ENCODE results near the gene SLC25A6.
"Not testable (repeated sequence)": the region's sequence is repeated elsewhere in the genome, so short reads cannot be mapped to it uniquely, and the experiment has no call there.

SLC25A6 gene

GRCh38 chrX:1386338-1387127, 5.4 kb downstream of the SLC25A6 start:
- H3K27ac ChIP-seq (ENCODE audit: low read depth, low read length) = no peak overlapping the region
- H3K9me3 ChIP-seq (ENCODE audit: low read length) = no peaks in the 10 kb centered on the region
- H3K4me3 ChIP-seq (ENCODE audit: low read depth in 1 of 2, low read length in 2 of 2) = no peak overlapping the region
- H3K36me3 ChIP-seq (ENCODE audit: insufficient read depth, low read length) = peaks cover 68% of the 10 kb centered on the region
- H3K27me3 ChIP-seq (ENCODE audit: control insufficient read depth in 1 of 2, insufficient read depth in 2 of 2, low read length in 2 of 2) = no peaks in the 10 kb centered on the region
- H3K9ac ChIP-seq (ENCODE audit: low read length) = no peak overlapping the region
- H3K4me1 ChIP-seq (ENCODE audit: insufficient read depth, low read length) = peaks cover 31% of the 10 kb centered on the region

- Histone ChIP-seq H3K27ac (ENCODE audit: low read depth, low read length) (no peak overlapping the region), H3K4me3 (ENCODE audit: low read depth in 1 of 2, low read length in 2 of 2) (no peak overlapping the region), H3K9ac (ENCODE audit: low read length) (no peak overlapping the region), H3K27me3 (ENCODE audit: control insufficient read depth in 1 of 2, insufficient read depth in 2 of 2, low read length in 2 of 2) (no peaks in the 10 kb centered on the region), H3K4me1 (ENCODE audit: insufficient read depth, low read length) (peaks cover 24% of the 10 kb centered on the region), H3K36me3 (ENCODE audit: insufficient read depth, low read length) (peaks cover 64% of the 10 kb centered on the region), H3K9me3 (ENCODE audit: low read length) (no peaks in the 10 kb centered on the region)
Measured at GRCh38 chrX:1385253-1386223, 6.4 kb downstream of the SLC25A6 start.

- Histone ChIP-seq H3K27ac (ENCODE audit: low read depth, low read length) (no peak overlapping the region), H3K4me3 (ENCODE audit: low read depth in 1 of 2, low read length in 2 of 2) (no peak overlapping the region), H3K9ac (ENCODE audit: low read length) (no peak overlapping the region), H3K9me3 (ENCODE audit: low read length) (no peaks in the 10 kb centered on the region), H3K4me1 (ENCODE audit: insufficient read depth, low read length) (peaks cover 17% of the 10 kb centered on the region), H3K27me3 (ENCODE audit: control insufficient read depth in 1 of 2, insufficient read depth in 2 of 2, low read length in 2 of 2) (no peaks in the 10 kb centered on the region), H3K36me3 (ENCODE audit: insufficient read depth, low read length) (peaks cover 56% of the 10 kb centered on the region)
Measured at GRCh38 chrX:1384658-1385252, 7.2 kb downstream of the SLC25A6 start.

- Histone ChIP-seq H3K4me1 (ENCODE audit: insufficient read depth, low read length) (no peaks in the 10 kb centered on the region), H3K27me3 (ENCODE audit: control insufficient read depth in 1 of 2, insufficient read depth in 2 of 2, low read length in 2 of 2) (no peaks in the 10 kb centered on the region), H3K9ac (ENCODE audit: low read length) (no peak overlapping the region), H3K27ac (ENCODE audit: low read depth, low read length) (no peak overlapping the region), H3K4me3 (ENCODE audit: low read depth in 1 of 2, low read length in 2 of 2) (no peak overlapping the region), H3K9me3 (ENCODE audit: low read length) (no peaks in the 10 kb centered on the region), H3K36me3 (ENCODE audit: insufficient read depth, low read length) (peaks cover 16% of the 10 kb centered on the region)
Measured at GRCh38 chrX:1380672-1381233, 11.2 kb downstream of the SLC25A6 start.

GRCh38 chrX:1378306-1378759, 13.6 kb downstream of the SLC25A6 start:
- Histone ChIP-seq H3K36me3 (ENCODE audit: insufficient read depth, low read length) (no peaks in the 10 kb centered on the region), H3K9me3 (ENCODE audit: low read length) (no peaks in the 10 kb centered on the region), H3K4me3 (ENCODE audit: low read depth in 1 of 2, low read length in 2 of 2) (no peak overlapping the region), H3K27me3 (ENCODE audit: control insufficient read depth in 1 of 2, insufficient read depth in 2 of 2, low read length in 2 of 2) (no peaks in the 10 kb centered on the region), H3K4me1 (ENCODE audit: insufficient read depth, low read length) (no peaks in the 10 kb centered on the region), H3K27ac (ENCODE audit: low read depth, low read length) (no peak overlapping the region), H3K9ac (ENCODE audit: low read length) (no peak overlapping the region)

- Histone ChIP-seq H3K9ac (ENCODE audit: low read length) (no peak overlapping the region), H3K27ac (ENCODE audit: low read depth, low read length) (no peak overlapping the region), H3K9me3 (ENCODE audit: low read length) (no peaks in the 10 kb centered on the region), H3K27me3 (ENCODE audit: control insufficient read depth in 1 of 2, insufficient read depth in 2 of 2, low read length in 2 of 2) (no peaks in the 10 kb centered on the region), H3K4me3 (ENCODE audit: low read depth in 1 of 2, low read length in 2 of 2) (no peak overlapping the region), H3K4me1 (ENCODE audit: insufficient read depth, low read length) (no peaks in the 10 kb centered on the region), H3K36me3 (ENCODE audit: insufficient read depth, low read length) (no peaks in the 10 kb centered on the region)
Measured at GRCh38 chrX:1368385-1368698, 23.6 kb downstream of the SLC25A6 start.

GRCh38 chrX:1366363-1366762, 25.6 kb downstream of the SLC25A6 start:
- peaks cover 11% of the 10 kb centered on the region for H3K36me3 ChIP-seq (ENCODE audit: insufficient read depth, low read length)
- not testable (repeated sequence) for H3K27ac ChIP-seq (ENCODE audit: low read depth, low read length); H3K27me3 ChIP-seq (ENCODE audit: control insufficient read depth in 1 of 2, insufficient read depth in 2 of 2, low read length in 2 of 2); H3K9ac ChIP-seq (ENCODE audit: low read length); H3K4me1 ChIP-seq (ENCODE audit: insufficient read depth, low read length); H3K4me3 ChIP-seq (ENCODE audit: low read depth in 1 of 2, low read length in 2 of 2); H3K9me3 ChIP-seq (ENCODE audit: low read length)

GRCh38 chrX:1361910-1362309, 30.0 kb downstream of the SLC25A6 start:
- no peaks in the 10 kb centered on the region for H3K27me3 ChIP-seq (ENCODE audit: control insufficient read depth in 1 of 2, insufficient read depth in 2 of 2, low read length in 2 of 2)
- H3K4me3 ChIP-seq (ENCODE audit: low read depth in 1 of 2, low read length in 2 of 2) = no peak overlapping the region
- no peaks in the 10 kb centered on the region for H3K4me1 ChIP-seq (ENCODE audit: insufficient read depth, low read length)
- peaks cover 21% of the 10 kb centered on the region for H3K36me3 ChIP-seq (ENCODE audit: insufficient read depth, low read length)
- H3K27ac ChIP-seq (ENCODE audit: low read depth, low read length) = no peak overlapping the region
- H3K9ac ChIP-seq (ENCODE audit: low read length) = no peak overlapping the region
- H3K9me3 ChIP-seq (ENCODE audit: low read length) = no peaks in the 10 kb centered on the region

GRCh38 chrX:1361275-1361674, 30.6 kb downstream of the SLC25A6 start:
- Histone ChIP-seq H3K9me3 (ENCODE audit: low read length) (no peaks in the 10 kb centered on the region), H3K36me3 (ENCODE audit: insufficient read depth, low read length) (peaks cover 21% of the 10 kb centered on the region)

GRCh38 chrX:1360171-1360570, 31.7 kb downstream of the SLC25A6 start:
- H3K4me3 ChIP-seq (ENCODE audit: low read depth in 1 of 2, low read length in 2 of 2) = no peak overlapping the region
- H3K27ac ChIP-seq (ENCODE audit: low read depth, low read length) = no peak overlapping the region
- no peak overlapping the region for H3K9ac ChIP-seq (ENCODE audit: low read length)
- H3K36me3 ChIP-seq (ENCODE audit: insufficient read depth, low read length) = peaks cover 21% of the 10 kb centered on the region
- H3K4me1 ChIP-seq (ENCODE audit: insufficient read depth, low read length) = no peaks in the 10 kb centered on the region
- H3K27me3 ChIP-seq (ENCODE audit: control insufficient read depth in 1 of 2, insufficient read depth in 2 of 2, low read length in 2 of 2) = no peaks in the 10 kb centered on the region
- no peaks in the 10 kb centered on the region for H3K9me3 ChIP-seq (ENCODE audit: low read length)

More at GRCh38 chrX:1361275-1361674, 30.6 kb downstream of the SLC25A6 start:
- Histone ChIP-seq H3K27ac (ENCODE audit: low read depth, low read length) (no peak overlapping the region), H3K27me3 (ENCODE audit: control insufficient read depth in 1 of 2, insufficient read depth in 2 of 2, low read length in 2 of 2) (no peaks in the 10 kb centered on the region), H3K4me3 (ENCODE audit: low read depth in 1 of 2, low read length in 2 of 2) (no peak overlapping the region), H3K9ac (ENCODE audit: low read length) (no peak overlapping the region), H3K4me1 (ENCODE audit: insufficient read depth, low read length) (no peaks in the 10 kb centered on the region)

- H3K9ac ChIP-seq (ENCODE audit: low read length) = no peak overlapping the region
- no peaks in the 10 kb centered on the region for H3K4me1 ChIP-seq (ENCODE audit: insufficient read depth, low read length)
- peaks cover 21% of the 10 kb centered on the region for H3K36me3 ChIP-seq (ENCODE audit: insufficient read depth, low read length)
- no peak overlapping the region for H3K4me3 ChIP-seq (ENCODE audit: low read depth in 1 of 2, low read length in 2 of 2)
- H3K9me3 ChIP-seq (ENCODE audit: low read length) = no peaks in the 10 kb centered on the region
- no peaks in the 10 kb centered on the region for H3K27me3 ChIP-seq (ENCODE audit: control insufficient read depth in 1 of 2, insufficient read depth in 2 of 2, low read length in 2 of 2)
- no peak overlapping the region for H3K27ac ChIP-seq (ENCODE audit: low read depth, low read length)
Measured at GRCh38 chrX:1359477-1359873, 32.4 kb downstream of the SLC25A6 start.

All from muscle layer of colon (tissue), 2 donors.